GM23338 (cell line): ENCODE results near the gene ZCCHC10. TPM values are rescaled to one million over a fixed set of nuclear protein-coding genes. Genes with fewer than 3 reads are reported as not detected.
"Not testable (repeated sequence)": the region's sequence is repeated elsewhere in the genome, so short reads cannot be mapped to it uniquely, and the experiment has no call there.

Experiments
- ATAC-seq: fragments of 200-7000 bp; cut with Tn5 transposase; 3 replicates; pipeline ENCODE4 v1.9.1; 2020
- DNase-seq: peaks from one replicate; pipeline ENCODE4 v3.0.0-alpha.2; 2015; ENCODE audit warnings: low spot score
- H2AFZ ChIP-seq: fragments of 200-600 bp; sonication (generic); 2 replicates; pipeline ENCODE4 v1.8.0; 2016; ENCODE audit warnings: antibody characterized with exemption, mild to moderate bottlenecking, moderate library complexity
- H3F3A ChIP-seq: fragments of 200-600 bp; sonication (generic); replicated peaks from 2 replicates; pipeline ENCODE4 v1.8.0; 2017; ENCODE audit warnings: antibody characterized with exemption, mixed run types, low read depth
- H3K27ac ChIP-seq: fragments of 200-600 bp; sonication (generic); 2 replicates; pipeline ENCODE4 v1.6.1; 2016; ENCODE audit warnings: low read depth
- H3K27me3 ChIP-seq: fragments of 200-600 bp; sonication (generic); 2 replicates; pipeline ENCODE4 v1.8.0; 2016; ENCODE audit warnings: mild to moderate bottlenecking, mixed run types, moderate library complexity; ENCODE audit not compliant: insufficient read depth
- H3K36me3 ChIP-seq: fragments of 200-600 bp; sonication (generic); 2 replicates; pipeline ENCODE4 v1.8.0; 2016; ENCODE audit warnings: mild to moderate bottlenecking; ENCODE audit not compliant: insufficient read depth
- H3K4me1 ChIP-seq: fragments of 200-600 bp; sonication (generic); 2 replicates; pipeline ENCODE4 v1.8.0; 2016; ENCODE audit warnings: mild to moderate bottlenecking, moderate library complexity; ENCODE audit not compliant: insufficient read depth
- H3K4me2 ChIP-seq: fragments of 200-600 bp; sonication (generic); 2 replicates; pipeline ENCODE4 v1.7.1; 2017; ENCODE audit warnings: mixed run types
- H3K4me3 ChIP-seq: fragments of 200-600 bp; sonication (generic); 2 replicates; pipeline ENCODE4 v1.6.1; 2016; ENCODE audit warnings: mixed run types
- H3K79me2 ChIP-seq: fragments of 200-600 bp; sonication (generic); replicated peaks from 2 replicates; pipeline ENCODE4 v1.8.0; 2017; ENCODE audit warnings: mild to moderate bottlenecking; ENCODE audit not compliant: insufficient read depth
- H3K9me2 ChIP-seq: fragments of 200-600 bp; sonication (generic); 2 replicates; pipeline ENCODE4 v1.8.0; 2017; ENCODE audit not compliant: insufficient read depth
- H4K20me1 ChIP-seq: fragments of 200-600 bp; sonication (generic); replicated peaks from 2 replicates; pipeline ENCODE4 v1.8.0; 2017; ENCODE audit warnings: mild to moderate bottlenecking; ENCODE audit not compliant: insufficient read depth
- H3K27ac Mint-ChIP-seq: 2 replicates; pipeline ENCODE4 v1.8.0; 2020; ENCODE audit warnings: inconsistent platforms, mild to moderate bottlenecking, moderate library complexity, mixed read lengths
- H3K27me3 Mint-ChIP-seq: 3 replicates; pipeline ENCODE4 v1.8.0; 2022; ENCODE audit warnings: low read depth, mild to moderate bottlenecking, moderate library complexity, mixed read lengths, inconsistent platforms; ENCODE audit not compliant: insufficient read depth, poor library complexity
- H3K36me3 Mint-ChIP-seq: 3 replicates; pipeline ENCODE4 v1.8.0; 2021; ENCODE audit warnings: low read depth, mild to moderate bottlenecking, inconsistent platforms, moderate library complexity, mixed read lengths
- H3K4me1 Mint-ChIP-seq: 3 replicates; pipeline ENCODE4 v1.8.0; 2020; ENCODE audit warnings: mild to moderate bottlenecking, inconsistent platforms, mixed read lengths
- H3K4me3 Mint-ChIP-seq: 3 replicates; pipeline ENCODE4 v1.8.0; 2021; ENCODE audit warnings: moderate library complexity, mild to moderate bottlenecking, inconsistent platforms, mixed read lengths
- H3K9me3 Mint-ChIP-seq: 3 replicates; pipeline ENCODE4 v1.8.0; 2020; ENCODE audit warnings: moderate library complexity, mild to moderate bottlenecking, inconsistent platforms, mixed read lengths
- CREB1 ChIP-seq: fragments of 250-450 bp; sonication (Bioruptor Pico); IDR thresholded peaks from 2 replicates; pipeline ENCODE4 v1.5.0; 2020; ENCODE audit warnings: low read depth, mild to moderate bottlenecking, moderate library complexity
- NANOG ChIP-seq: IDR thresholded peaks from 2 replicates; pipeline ENCODE4 v1.6.1; 2016; ENCODE audit warnings: antibody characterized with exemption, borderline replicate concordance
- polyA plus RNA-seq: library from polyadenylated mRNA; unstranded; fragments of >200 nt; fragmentation: Nextera tagmentation; extraction: Ambion mirVana; gene quantifications from 2 replicates; pipeline ENCODE4 v1.2.1, GENCODE V29; 2016
- total RNA-seq: library from RNA; depleted of rRNA; stranded (reverse); fragments of >200 nt; shearing (Covaris generic); gene quantifications from 2 replicates; pipeline ENCODE4 v1.2.3, GENCODE V29; 2014
- TF ChIP-seq, protein P1 (sequence below): fragments of 250-450 bp; sonication (Bioruptor Pico); IDR thresholded peaks from 2 replicates; pipeline ENCODE4 v1.5.0; 2020; ENCODE audit warnings: mild to moderate bottlenecking, moderate library complexity

The ZCCHC10 gene
- total and polyA plus RNA-seq, 2 experiments from 2014 or later = 25.3 to 90.1 TPM

DNA sequence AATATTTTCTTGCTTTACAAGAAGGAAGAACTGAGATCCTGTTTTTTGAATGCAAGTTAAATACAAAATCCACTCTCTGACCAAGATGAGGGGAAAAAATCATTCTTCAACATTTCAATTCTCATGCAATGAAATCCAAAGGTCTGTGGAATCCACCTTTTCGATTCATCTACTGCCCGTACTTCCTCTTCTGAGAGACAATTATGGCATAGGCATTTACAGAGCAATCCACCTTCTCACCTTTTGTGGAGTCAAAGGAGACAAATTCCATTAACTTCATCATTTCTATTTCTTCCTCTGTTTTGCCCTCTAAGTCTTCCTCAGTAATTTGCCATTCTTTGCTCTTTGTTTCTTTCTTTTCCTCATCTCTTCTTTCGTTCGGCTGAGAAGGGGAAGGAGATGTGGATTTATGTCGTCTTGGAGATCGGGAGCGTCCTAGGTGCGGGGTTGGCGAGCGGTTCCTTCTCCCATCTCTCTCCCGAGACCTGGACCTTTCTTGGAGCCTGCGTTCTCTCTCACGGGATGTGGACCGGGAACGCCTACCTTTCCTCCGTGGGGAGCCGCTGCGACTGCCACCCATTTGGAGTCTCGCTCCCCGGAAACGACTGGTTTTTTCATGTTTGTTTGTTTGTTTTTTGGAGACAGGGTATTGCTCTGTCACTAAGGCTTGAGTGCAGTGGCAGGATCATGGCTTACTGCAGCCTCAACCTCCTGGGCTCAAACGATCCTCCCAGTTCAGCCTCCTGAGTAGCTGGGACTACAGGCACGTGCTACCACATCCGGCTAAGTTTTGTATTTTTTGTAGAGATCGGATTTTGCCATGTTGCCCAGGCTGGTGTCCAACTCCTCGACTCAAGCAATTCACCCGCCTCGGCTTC lies 38.6 kb downstream of the ZCCHC10 start (continued):
- TF ChIP-seq, protein P1, sequence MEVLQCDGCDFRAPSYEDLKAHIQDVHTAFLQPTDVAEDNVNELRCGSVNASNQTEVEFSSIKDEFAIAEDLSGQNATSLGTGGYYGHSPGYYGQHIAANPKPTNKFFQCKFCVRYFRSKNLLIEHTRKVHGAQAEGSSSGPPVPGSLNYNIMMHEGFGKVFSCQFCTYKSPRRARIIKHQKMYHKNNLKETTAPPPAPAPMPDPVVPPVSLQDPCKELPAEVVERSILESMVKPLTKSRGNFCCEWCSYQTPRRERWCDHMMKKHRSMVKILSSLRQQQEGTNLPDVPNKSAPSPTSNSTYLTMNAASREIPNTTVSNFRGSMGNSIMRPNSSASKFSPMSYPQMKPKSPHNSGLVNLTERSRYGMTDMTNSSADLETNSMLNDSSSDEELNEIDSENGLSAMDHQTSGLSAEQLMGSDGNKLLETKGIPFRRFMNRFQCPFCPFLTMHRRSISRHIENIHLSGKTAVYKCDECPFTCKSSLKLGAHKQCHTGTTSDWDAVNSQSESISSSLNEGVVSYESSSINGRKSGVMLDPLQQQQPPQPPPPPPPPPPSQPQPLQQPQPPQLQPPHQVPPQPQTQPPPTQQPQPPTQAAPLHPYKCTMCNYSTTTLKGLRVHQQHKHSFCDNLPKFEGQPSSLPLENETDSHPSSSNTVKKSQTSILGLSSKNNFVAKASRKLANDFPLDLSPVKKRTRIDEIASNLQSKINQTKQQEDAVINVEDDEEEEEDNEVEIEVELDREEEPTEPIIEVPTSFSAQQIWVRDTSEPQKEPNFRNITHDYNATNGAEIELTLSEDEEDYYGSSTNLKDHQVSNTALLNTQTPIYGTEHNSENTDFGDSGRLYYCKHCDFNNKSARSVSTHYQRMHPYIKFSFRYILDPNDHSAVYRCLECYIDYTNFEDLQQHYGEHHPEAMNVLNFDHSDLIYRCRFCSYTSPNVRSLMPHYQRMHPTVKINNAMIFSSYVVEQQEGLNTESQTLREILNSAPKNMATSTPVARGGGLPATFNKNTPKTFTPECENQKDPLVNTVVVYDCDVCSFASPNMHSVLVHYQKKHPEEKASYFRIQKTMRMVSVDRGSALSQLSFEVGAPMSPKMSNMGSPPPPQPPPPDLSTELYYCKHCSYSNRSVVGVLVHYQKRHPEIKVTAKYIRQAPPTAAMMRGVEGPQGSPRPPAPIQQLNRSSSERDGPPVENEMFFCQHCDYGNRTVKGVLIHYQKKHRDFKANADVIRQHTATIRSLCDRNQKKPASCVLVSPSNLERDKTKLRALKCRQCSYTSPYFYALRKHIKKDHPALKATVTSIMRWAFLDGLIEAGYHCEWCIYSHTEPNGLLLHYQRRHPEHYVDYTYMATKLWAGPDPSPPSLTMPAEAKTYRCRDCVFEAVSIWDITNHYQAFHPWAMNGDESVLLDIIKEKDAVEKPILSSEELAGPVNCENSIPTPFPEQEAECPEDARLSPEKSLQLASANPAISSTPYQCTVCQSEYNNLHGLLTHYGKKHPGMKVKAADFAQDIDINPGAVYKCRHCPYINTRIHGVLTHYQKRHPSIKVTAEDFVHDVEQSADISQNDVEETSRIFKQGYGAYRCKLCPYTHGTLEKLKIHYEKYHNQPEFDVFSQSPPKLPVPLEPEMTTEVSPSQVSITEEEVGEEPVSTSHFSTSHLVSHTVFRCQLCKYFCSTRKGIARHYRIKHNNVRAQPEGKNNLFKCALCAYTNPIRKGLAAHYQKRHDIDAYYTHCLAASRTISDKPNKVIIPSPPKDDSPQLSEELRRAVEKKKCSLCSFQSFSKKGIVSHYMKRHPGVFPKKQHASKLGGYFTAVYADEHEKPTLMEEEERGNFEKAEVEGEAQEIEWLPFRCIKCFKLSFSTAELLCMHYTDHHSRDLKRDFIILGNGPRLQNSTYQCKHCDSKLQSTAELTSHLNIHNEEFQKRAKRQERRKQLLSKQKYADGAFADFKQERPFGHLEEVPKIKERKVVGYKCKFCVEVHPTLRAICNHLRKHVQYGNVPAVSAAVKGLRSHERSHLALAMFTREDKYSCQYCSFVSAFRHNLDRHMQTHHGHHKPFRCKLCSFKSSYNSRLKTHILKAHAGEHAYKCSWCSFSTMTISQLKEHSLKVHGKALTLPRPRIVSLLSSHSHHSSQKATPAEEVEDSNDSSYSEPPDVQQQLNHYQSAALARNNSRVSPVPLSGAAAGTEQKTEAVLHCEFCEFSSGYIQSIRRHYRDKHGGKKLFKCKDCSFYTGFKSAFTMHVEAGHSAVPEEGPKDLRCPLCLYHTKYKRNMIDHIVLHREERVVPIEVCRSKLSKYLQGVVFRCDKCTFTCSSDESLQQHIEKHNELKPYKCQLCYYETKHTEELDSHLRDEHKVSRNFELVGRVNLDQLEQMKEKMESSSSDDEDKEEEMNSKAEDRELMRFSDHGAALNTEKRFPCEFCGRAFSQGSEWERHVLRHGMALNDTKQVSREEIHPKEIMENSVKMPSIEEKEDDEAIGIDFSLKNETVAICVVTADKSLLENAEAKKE = no peak

DNA sequence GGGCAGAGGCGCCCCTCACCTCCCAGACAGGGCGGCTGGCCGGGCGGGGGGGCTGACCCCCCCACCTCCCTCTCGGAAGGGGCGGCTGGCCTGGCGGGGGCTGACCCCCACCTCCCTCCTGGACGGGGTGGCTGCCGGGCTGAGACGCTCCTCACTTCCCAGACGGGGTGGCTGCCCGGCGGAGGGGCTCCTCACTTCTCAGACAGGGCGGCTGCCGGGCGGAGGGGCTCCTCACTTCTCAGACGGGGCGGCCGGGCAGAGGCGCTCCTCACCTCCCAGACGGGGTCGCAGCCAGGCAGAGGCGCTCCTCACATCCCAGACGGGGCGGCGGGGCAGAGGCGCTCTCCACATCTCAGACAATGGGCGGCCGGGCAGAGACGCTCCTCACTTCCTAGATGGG lies 43.4 kb downstream of the ZCCHC10 start:
- H4K20me1 ChIP-seq, H3K4me3 ChIP-seq, H3F3A ChIP-seq, ATAC-seq, H3K27ac ChIP-seq, H3K4me2 ChIP-seq, H3K27me3 Mint-ChIP-seq, H3K36me3 ChIP-seq, H3K4me1 Mint-ChIP-seq, H3K4me1 ChIP-seq, DNase-seq, H3K27me3 ChIP-seq, H2AFZ ChIP-seq, H3K79me2 ChIP-seq, H3K4me3 Mint-ChIP-seq, H3K27ac Mint-ChIP-seq, H3K9me2 ChIP-seq, H3K36me3 Mint-ChIP-seq: not testable (repeated sequence)
- H3K9me3 Mint-ChIP-seq = peaks cover 29% of the 10 kb centered on the region

DNA sequence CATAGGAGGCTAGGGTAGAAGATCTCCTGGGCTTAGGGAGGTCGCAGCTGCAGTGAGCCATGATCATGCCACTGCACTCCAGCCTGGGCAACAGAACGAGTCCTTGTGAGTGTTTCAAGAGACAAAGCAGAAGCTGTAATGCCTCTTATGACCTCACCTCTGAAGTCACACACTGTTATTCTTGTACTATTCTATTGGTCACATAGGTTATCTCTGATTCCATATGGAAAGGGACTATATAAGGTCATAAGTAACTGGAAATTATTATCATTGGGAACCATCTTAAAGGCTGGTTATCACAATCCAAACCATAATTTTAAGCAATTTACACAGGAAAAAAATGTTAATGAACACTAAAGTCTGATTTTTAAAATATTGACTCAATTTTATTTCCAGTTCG lies 45.1 kb downstream of the ZCCHC10 start:
- Histone ChIP-seq H3K4me2 (no peak overlapping the region), H2AFZ (no peak overlapping the region), H3K4me1 (no peaks in the 10 kb centered on the region), H4K20me1 (no peaks in the 10 kb centered on the region), H3K9me2 (no peaks in the 10 kb centered on the region; the same call in 1 of the 2 replicates), H3K4me3 (no peak overlapping the region), H3K27me3 (no peaks in the 10 kb centered on the region), H3F3A (no peaks in the 10 kb centered on the region), H3K27ac (no peak overlapping the region), H3K36me3 (no peaks in the 10 kb centered on the region; the same call in 1 of the 2 replicates), H3K79me2 (no peaks in the 10 kb centered on the region)
- H3K27me3 Mint-ChIP-seq = peaks cover 7% of the 10 kb centered on the region
- ATAC-seq = no peak
- H3K4me1 Mint-ChIP-seq = no peaks in the 10 kb centered on the region
- no peak for DNase-seq
- no peak overlapping the region for H3K4me3 Mint-ChIP-seq
- H3K36me3 Mint-ChIP-seq = peaks cover 4% of the 10 kb centered on the region; the same call in 1 of the 3 replicates
- H3K27ac Mint-ChIP-seq = no peak overlapping the region
- H3K9me3 Mint-ChIP-seq = peaks cover 46% of the 10 kb centered on the region
- TF ChIP-seq, protein P1 = no peak
- TF ChIP-seq NANOG (no peak), CREB1 (CRISPR knock-in tag) (no peak)
